ENCODE results near the gene TFCP2L1. TPM values are rescaled to one million over a fixed set of nuclear protein-coding genes. Genes with fewer than 3 reads are reported as not detected.

Gene TFCP2L1
- total and polyA plus RNA-seq, 12 donors, result 0.02 to 0.60 (median 0.14) TPM; not detected in 1

- H3K9me3 ChIP-seq, result no peaks in the 10 kb centered on the region
- no peak for DNase-seq
- H3K4me1 ChIP-seq, result no peaks in the 10 kb centered on the region
- no peak for ATAC-seq
- H3K27me3 ChIP-seq, result peaks cover 0 to 37% (median 3%) of the 10 kb centered on the region in 7 donors
- intact Hi-C loops (cut with DNase I), result no loop called here
- 85 to 89% methylated on average over 16 of the region's 16 CpGs for WGBS, 2 donors
- TF ChIP-seq, protein P1, sequence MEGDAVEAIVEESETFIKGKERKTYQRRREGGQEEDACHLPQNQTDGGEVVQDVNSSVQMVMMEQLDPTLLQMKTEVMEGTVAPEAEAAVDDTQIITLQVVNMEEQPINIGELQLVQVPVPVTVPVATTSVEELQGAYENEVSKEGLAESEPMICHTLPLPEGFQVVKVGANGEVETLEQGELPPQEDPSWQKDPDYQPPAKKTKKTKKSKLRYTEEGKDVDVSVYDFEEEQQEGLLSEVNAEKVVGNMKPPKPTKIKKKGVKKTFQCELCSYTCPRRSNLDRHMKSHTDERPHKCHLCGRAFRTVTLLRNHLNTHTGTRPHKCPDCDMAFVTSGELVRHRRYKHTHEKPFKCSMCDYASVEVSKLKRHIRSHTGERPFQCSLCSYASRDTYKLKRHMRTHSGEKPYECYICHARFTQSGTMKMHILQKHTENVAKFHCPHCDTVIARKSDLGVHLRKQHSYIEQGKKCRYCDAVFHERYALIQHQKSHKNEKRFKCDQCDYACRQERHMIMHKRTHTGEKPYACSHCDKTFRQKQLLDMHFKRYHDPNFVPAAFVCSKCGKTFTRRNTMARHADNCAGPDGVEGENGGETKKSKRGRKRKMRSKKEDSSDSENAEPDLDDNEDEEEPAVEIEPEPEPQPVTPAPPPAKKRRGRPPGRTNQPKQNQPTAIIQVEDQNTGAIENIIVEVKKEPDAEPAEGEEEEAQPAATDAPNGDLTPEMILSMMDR (IDR thresholded peaks at IDR 0.05), result no peak
- H3K36me3 ChIP-seq, result no peaks in the 10 kb centered on the region
- H3K4me3 ChIP-seq, result no peak overlapping the region
- no peak overlapping the region for H3K27ac ChIP-seq
Observed at GRCh38 chr2:121237980-121238665, 46.9 kb downstream of the TFCP2L1 start.

DNA sequence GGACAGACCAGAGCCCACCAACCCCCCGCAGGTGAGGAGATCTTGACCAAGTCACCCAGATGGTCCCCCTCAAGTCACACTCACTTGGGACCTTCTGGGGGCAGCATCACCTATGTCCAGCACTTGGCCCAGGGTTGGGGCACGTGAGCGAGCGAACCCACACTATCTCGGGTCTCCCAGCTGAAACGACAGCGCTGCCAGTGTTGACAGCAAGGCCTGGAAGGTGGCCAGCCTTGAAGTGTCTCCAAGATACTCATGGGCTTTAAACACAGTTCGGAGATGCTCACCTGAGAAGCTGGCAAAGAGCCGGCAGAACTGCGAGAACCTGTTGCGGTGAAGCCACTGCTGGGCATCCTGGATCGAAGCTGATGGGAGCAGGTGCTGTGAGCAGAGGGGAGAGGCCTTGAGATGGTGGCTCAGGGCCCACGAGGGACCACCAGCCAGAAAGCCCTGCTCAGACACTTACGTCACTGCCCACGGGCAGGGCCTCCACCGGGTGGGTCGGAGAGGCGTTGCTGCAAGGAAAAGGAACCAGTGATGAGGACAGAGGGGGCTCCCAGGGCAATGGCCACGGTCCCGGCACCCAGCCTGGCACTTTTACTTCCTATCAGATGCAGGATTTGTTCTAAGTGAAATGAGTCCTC, 47.5 kb downstream of the TFCP2L1 start:
- H3K9me3 ChIP-seq, result no peaks in the 10 kb centered on the region
- no peak for ATAC-seq

DNA sequence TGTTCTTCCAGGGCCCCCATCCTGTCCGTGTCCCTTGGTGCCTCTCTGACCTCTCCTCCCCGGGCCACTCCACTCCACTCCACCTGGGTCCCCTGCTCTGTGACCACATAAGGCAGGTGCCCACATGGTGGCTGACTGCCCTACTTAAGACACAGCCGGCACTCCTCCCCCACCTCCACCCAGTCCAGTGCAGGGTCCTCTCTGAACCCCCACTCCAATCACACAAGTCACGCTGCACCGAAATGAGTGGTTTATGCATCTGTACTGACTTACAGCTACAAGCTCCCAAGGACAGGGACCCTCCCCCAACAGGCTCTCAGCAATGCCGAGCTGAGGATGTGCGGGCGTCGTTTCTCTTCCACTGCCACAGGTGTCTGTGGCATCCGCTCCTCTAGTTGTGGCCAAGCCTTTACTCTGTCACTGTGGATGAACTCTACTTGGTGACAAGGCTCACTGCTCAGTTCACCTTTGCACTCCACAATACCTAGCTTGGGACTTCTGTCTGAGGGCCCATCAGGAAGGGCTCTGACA, 48.3 kb downstream of the TFCP2L1 start:
- Histone ChIP-seq H3K9me3 (no peaks in the 10 kb centered on the region), H3K4me1 (no peaks in the 10 kb centered on the region), H3K27ac (no peak overlapping the region), H3K36me3 (no peaks in the 10 kb centered on the region), H3K27me3 (peaks cover 0 to 44% (median 3%) of the 10 kb centered on the region in 7 donors), H3K4me3 (no peak overlapping the region)
- TF ChIP-seq, protein P1 (IDR thresholded peaks at IDR 0.05), result no peak
- intact Hi-C loops (cut with DNase I), result no loop called here
- ATAC-seq, result no peak
- WGBS, 2 donors, result 84 to 92% methylated on average over 10 of the region's 10 CpGs
- no peak for DNase-seq

More for the DNA sequence above, 47.5 kb downstream of the TFCP2L1 start:
- Histone ChIP-seq H3K27ac (no peak overlapping the region), H3K4me3 (no peak overlapping the region), H3K4me1 (no peaks in the 10 kb centered on the region), H3K27me3 (peaks cover 0 to 43% (median 3%) of the 10 kb centered on the region in 7 donors), H3K36me3 (no peaks in the 10 kb centered on the region)
- TF ChIP-seq, protein P1 (IDR thresholded peaks at IDR 0.05), result no peak
- intact Hi-C loops (cut with DNase I), result no loop called here
- no peak for DNase-seq
- 49 to 60% methylated on average over 20 of the region's 20 CpGs for WGBS, 2 donors

GRCh38 chr2:121236101-121236640, 48.8 kb downstream of the TFCP2L1 start:
- Histone ChIP-seq H3K27ac (no peak overlapping the region), H3K4me3 (no peak overlapping the region), H3K27me3 (peaks cover 0 to 50% (median 3%) of the 10 kb centered on the region in 7 donors), H3K4me1 (no peaks in the 10 kb centered on the region), H3K9me3 (no peaks in the 10 kb centered on the region), H3K36me3 (no peaks in the 10 kb centered on the region)
- ATAC-seq (no peak), DNase-seq (no peak)
- TF ChIP-seq, protein P1 (IDR thresholded peaks at IDR 0.05), result no peak
- WGBS, 2 donors, result 88 to 89% methylated on average over 13 of the region's 13 CpGs
- intact Hi-C loops (cut with DNase I), result no loop called here
